ENCODE results near the gene PDCD7. TPM values are rescaled to one million over a fixed set of nuclear protein-coding genes. Genes with fewer than 3 reads are reported as not detected.
"Not testable (repeated sequence)": the region's sequence is repeated elsewhere in the genome, so short reads cannot be mapped to it uniquely, and the experiment has no call there.

The PDCD7 gene
- total RNA-seq, 1 donor from 2014 or later: 34.5 TPM

DNA sequence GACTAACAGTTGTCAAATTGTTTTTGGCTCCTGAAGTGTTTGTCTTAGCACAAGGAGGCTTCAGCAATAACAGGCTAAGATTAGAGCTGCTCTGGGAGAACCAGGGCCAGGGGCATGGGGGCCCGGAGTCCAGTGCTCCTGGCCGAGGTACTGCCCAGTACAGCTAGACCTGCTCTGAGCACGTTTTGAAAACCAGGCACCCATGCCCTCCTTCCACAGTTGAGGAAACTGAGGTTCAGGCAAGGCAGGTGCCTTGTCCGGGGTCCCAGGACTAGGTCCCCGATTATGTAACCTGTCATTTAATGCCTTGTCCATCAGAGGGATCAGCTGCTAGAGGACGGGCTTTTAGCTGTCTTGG is 37.9 kb downstream of the PDCD7 start:
- Mint-ChIP-seq H3K9me3 (no peaks in the 10 kb centered on the region), H3K36me3 (peaks cover 16% of the 10 kb centered on the region), H3K4me3 (no peak overlapping the region), H3K27me3 (ENCODE audit: low read depth) (no peaks in the 10 kb centered on the region), H3K27ac (no peak overlapping the region), H3K4me1 (peaks cover 4% of the 10 kb centered on the region)
- TF ChIP-seq, protein P1, sequence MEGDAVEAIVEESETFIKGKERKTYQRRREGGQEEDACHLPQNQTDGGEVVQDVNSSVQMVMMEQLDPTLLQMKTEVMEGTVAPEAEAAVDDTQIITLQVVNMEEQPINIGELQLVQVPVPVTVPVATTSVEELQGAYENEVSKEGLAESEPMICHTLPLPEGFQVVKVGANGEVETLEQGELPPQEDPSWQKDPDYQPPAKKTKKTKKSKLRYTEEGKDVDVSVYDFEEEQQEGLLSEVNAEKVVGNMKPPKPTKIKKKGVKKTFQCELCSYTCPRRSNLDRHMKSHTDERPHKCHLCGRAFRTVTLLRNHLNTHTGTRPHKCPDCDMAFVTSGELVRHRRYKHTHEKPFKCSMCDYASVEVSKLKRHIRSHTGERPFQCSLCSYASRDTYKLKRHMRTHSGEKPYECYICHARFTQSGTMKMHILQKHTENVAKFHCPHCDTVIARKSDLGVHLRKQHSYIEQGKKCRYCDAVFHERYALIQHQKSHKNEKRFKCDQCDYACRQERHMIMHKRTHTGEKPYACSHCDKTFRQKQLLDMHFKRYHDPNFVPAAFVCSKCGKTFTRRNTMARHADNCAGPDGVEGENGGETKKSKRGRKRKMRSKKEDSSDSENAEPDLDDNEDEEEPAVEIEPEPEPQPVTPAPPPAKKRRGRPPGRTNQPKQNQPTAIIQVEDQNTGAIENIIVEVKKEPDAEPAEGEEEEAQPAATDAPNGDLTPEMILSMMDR (IDR thresholded peaks at IDR 0.05; ENCODE audit: unreplicated experiment): no peak
- no peak for DNase-seq (ENCODE audit: low spot score in 2 of 2, unreplicated experiment in 2 of 2)

GRCh38 chr15:65095011-65095746 is 38.4 kb downstream of the PDCD7 start:
- H3K36me3 Mint-ChIP-seq: peaks cover 16% of the 10 kb centered on the region
- no peak overlapping the region for H3K4me3 Mint-ChIP-seq
- H3K9me3 Mint-ChIP-seq: no peaks in the 10 kb centered on the region
- H3K27me3 Mint-ChIP-seq (ENCODE audit: low read depth): no peaks in the 10 kb centered on the region
- peak overlapping the region; percentile 8 for H3K27ac Mint-ChIP-seq
- peaks cover 4% of the 10 kb centered on the region for H3K4me1 Mint-ChIP-seq
- TF ChIP-seq, protein P1 (IDR thresholded peaks at IDR 0.05; ENCODE audit: unreplicated experiment): no peak
- no peak for DNase-seq (ENCODE audit: low spot score in 2 of 2, unreplicated experiment in 2 of 2)

GRCh38 chr15:65094294-65094995 is 39.2 kb downstream of the PDCD7 start:
- Mint-ChIP-seq H3K4me1 (peaks cover 5% of the 10 kb centered on the region), H3K27ac (no peak overlapping the region), H3K36me3 (peaks cover 16% of the 10 kb centered on the region), H3K27me3 (ENCODE audit: low read depth) (no peaks in the 10 kb centered on the region), H3K9me3 (no peaks in the 10 kb centered on the region), H3K4me3 (no peak overlapping the region)
- TF ChIP-seq, protein P1 (IDR thresholded peaks at IDR 0.05; ENCODE audit: unreplicated experiment): no peak
- DNase-seq (ENCODE audit: low spot score in 2 of 2, unreplicated experiment in 2 of 2): no peak

GRCh38 chr15:65093793-65094170 is 39.8 kb downstream of the PDCD7 start:
- not testable (repeated sequence) for H3K27ac Mint-ChIP-seq; DNase-seq (ENCODE audit: low spot score in 2 of 2, unreplicated experiment in 2 of 2); H3K4me3 Mint-ChIP-seq; H3K27me3 Mint-ChIP-seq (ENCODE audit: low read depth); H3K9me3 Mint-ChIP-seq
- H3K4me1 Mint-ChIP-seq: peaks cover 12% of the 10 kb centered on the region
- peaks cover 13% of the 10 kb centered on the region for H3K36me3 Mint-ChIP-seq

GRCh38 chr15:65092911-65093792 is 40.5 kb downstream of the PDCD7 start:
- DNase-seq (ENCODE audit: low spot score in 2 of 2, unreplicated experiment in 2 of 2): no peak
- Mint-ChIP-seq H3K36me3 (peaks cover 7% of the 10 kb centered on the region), H3K4me1 (peaks cover 15% of the 10 kb centered on the region), H3K27me3 (ENCODE audit: low read depth) (no peaks in the 10 kb centered on the region), H3K27ac (no peak overlapping the region), H3K9me3 (no peaks in the 10 kb centered on the region), H3K4me3 (no peak overlapping the region)
- TF ChIP-seq, protein P1 (IDR thresholded peaks at IDR 0.05; ENCODE audit: unreplicated experiment): no peak

Data from mesothelial cell of epicardium (in vitro differentiated cells).